Body of pancreas (tissue), 4 donors: Measurements from ENCODE around the gene SEC61G. TPM values are rescaled to one million over a fixed set of nuclear protein-coding genes. Genes with fewer than 3 reads are reported as not detected.

ENCODE experiments used
- ATAC-seq: fragments of 150-250 bp; one replicate; pipeline ENCODE4 v1.9.1; 2016
- DNase-seq, 4 donors: peaks; one replicate each; pipeline ENCODE4 v3.0.0-alpha.2; 2019
- H3K27ac ChIP-seq, 4 donors: fragments of 200-600 bp; sonication (generic); 1 replicate in 3 of 4; 2 replicates in 1 of 4; pipeline versions ENCODE4 v1.5.1 to v1.6.1; 2016 to 2019; ENCODE audit warnings: mild to moderate bottlenecking in 1 of 4, mixed read lengths in 1 of 4, moderate library complexity in 1 of 4
- H3K27me3 ChIP-seq, 2 donors: fragments of 200-600 bp; sonication (generic); one replicate each; pipeline ENCODE4 v1.6.0; 2016; ENCODE audit warnings: mild to moderate bottlenecking in 1 of 2
- H3K36me3 ChIP-seq, 2 donors: fragments of 200-600 bp; sonication (generic); replicated peaks in 1 of 2; 2 replicates each; pipeline ENCODE4 v1.5.1; 2016; ENCODE audit warnings: low read depth in 2 of 2; ENCODE audit not compliant: insufficient read depth in 1 of 2
- H3K4me1 ChIP-seq: fragments of 200-600 bp; sonication (generic); one replicate; pipeline ENCODE4 v1.6.0; 2016
- H3K4me3 ChIP-seq, 2 donors: fragments of 200-600 bp; sonication (generic); 1 replicate in 1 of 2; 2 replicates in 1 of 2; pipeline ENCODE4 v1.5.1; 2016 to 2019
- H3K9me3 ChIP-seq, 3 donors: fragments of 200-600 bp; sonication (generic); 1 replicate in 2 of 3; 2 replicates in 1 of 3; pipeline ENCODE4 v1.5.1; 2016
- POLR2A ChIP-seq, 3 donors: fragments of 450-650 bp; IDR thresholded peaks; one replicate each; pipeline ENCODE4 v1.6.1; 2016; ENCODE audit warnings: antibody characterized with exemption in 3 of 3, mild to moderate bottlenecking in 2 of 3
- WGBS, 2 donors: methylation state at CpG; one replicate each; pipeline ENCODE4 v1.1.5; 2017; 5-methylcytosine and 5-hydroxymethylcytosine counted together
- intact Hi-C: fragments of 100-400 bp; cut with DNase I; formaldehyde crosslinking; loops from one replicate; pipeline ENCODE4 v1.15.1; 2023
- total RNA-seq, 2 donors: library from RNA; depleted of rRNA; stranded (reverse); fragments of >200 nt; gene quantifications; one replicate each; pipeline ENCODE4 v1.1.0, GENCODE V29; 2016
- TF ChIP-seq, protein P1 (sequence below), 7 experiments: fragments of 450-650 bp in 4 of 7; fragments of 200-600 bp in 3 of 7; sonication (generic) in 3 of 7; IDR thresholded peaks; one replicate each; pipeline ENCODE4 v1.5.1; 2016 to 2019; ENCODE audit warnings: antibody characterized with exemption in 7 of 7

SEC61G gene
- total RNA-seq, 2 donors from 2014 or later: 119 to 120 TPM

DNA sequence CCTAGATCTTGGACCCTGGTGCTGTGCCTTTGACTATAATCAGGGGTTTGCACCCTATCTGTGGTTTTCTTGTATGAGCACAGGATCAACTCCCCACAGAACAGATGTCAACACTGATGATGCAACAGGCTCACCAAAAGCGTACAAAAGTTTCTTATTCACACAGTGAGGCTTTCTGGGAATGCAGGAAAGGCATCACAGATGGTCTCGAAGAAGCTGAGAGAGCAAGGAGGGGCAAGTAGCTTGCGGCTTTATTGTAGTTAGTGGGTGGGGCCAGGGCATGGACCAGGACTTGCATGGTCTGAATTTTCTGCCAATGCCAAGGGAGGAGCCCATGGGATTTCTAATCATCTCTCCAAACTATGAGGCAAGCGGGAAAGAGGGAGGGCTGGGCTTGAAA is 46.2 kb downstream of the SEC61G start:
- H3K4me3 ChIP-seq: no peak overlapping the region
- WGBS, 2 donors: 82 to 83% methylated on average over 4 of the region's 4 CpGs
- no peaks in the 10 kb centered on the region for H3K4me1 ChIP-seq
- DNase-seq: no peak
- H3K36me3 ChIP-seq: no peaks in the 10 kb centered on the region
- ATAC-seq: no peak
- no peak for TF ChIP-seq POLR2A (IDR thresholded peaks at IDR 0.05)
- TF ChIP-seq, protein P1, sequence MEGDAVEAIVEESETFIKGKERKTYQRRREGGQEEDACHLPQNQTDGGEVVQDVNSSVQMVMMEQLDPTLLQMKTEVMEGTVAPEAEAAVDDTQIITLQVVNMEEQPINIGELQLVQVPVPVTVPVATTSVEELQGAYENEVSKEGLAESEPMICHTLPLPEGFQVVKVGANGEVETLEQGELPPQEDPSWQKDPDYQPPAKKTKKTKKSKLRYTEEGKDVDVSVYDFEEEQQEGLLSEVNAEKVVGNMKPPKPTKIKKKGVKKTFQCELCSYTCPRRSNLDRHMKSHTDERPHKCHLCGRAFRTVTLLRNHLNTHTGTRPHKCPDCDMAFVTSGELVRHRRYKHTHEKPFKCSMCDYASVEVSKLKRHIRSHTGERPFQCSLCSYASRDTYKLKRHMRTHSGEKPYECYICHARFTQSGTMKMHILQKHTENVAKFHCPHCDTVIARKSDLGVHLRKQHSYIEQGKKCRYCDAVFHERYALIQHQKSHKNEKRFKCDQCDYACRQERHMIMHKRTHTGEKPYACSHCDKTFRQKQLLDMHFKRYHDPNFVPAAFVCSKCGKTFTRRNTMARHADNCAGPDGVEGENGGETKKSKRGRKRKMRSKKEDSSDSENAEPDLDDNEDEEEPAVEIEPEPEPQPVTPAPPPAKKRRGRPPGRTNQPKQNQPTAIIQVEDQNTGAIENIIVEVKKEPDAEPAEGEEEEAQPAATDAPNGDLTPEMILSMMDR (IDR thresholded peaks at IDR 0.05): no peak
- no peaks in the 10 kb centered on the region for H3K9me3 ChIP-seq
- H3K27ac ChIP-seq: no peak overlapping the region
- H3K27me3 ChIP-seq: no peaks in the 10 kb centered on the region
- intact Hi-C loops: no loop called here

DNA sequence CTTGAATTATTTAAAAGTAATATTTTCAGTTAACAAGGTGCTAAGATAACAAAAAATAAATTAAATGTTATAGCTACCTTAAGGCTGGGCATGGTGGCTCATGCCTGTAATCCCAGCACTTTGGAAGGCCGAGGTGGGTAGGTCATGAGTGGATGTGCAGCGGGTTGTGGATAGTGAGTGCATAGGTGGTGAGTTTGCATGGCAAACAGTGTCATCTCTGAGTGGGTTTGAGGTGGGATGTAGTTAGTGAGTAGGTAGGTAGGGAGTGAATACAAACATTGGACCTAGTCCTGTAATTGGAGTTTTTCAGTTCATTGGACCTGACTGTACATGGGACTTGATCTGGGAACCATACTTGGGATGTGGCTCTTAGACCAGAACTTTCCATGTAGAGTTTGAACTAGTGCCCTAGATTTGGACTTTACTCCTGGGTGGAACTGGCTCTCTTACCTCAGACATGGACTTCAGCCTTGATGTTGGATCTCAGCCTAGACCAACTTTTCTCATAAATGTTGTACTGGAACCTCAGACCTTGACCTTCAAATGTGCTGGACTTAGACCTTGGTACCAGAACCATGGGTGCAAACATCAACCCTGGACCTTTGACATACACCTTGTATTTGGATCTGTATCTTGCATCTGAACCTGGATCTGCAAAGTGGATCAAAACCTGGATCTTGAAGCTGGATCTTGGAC is 47.0 kb downstream of the SEC61G start:
- 87 to 91% methylated on average over 2 of the region's 2 CpGs for WGBS, 2 donors
- TF ChIP-seq, protein P1 (IDR thresholded peaks at IDR 0.05): no peak
- no peak for TF ChIP-seq POLR2A (IDR thresholded peaks at IDR 0.05)
- no peak overlapping the region for H3K4me3 ChIP-seq
- no peaks in the 10 kb centered on the region for H3K27me3 ChIP-seq
- H3K36me3 ChIP-seq: no peaks in the 10 kb centered on the region
- H3K4me1 ChIP-seq: no peaks in the 10 kb centered on the region
- H3K27ac ChIP-seq: no peak overlapping the region
- intact Hi-C loops: no loop called here
- ATAC-seq (no peak), DNase-seq (no peak)
- H3K9me3 ChIP-seq: no peaks in the 10 kb centered on the region

DNA sequence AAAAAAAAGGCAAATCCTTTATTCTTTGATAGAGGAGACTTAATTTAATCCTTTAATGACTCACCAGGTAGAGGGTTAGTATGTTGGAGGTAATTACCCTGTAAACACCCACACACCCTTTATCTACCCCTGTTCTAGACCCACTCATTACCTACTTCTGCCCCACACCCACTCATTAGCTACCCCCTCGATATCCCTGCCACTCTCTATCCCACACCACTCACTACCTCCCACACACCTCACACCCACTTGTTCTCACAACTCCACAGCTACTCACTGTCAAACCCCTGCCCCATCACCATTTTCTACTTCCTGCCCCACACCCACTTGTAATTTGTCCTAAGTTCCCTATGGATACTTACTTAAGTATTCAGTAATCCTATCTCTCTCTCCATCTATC is 49.7 kb downstream of the SEC61G start:
- H3K4me3 ChIP-seq: no peak overlapping the region
- TF ChIP-seq, protein P1 (IDR thresholded peaks at IDR 0.05): no peak
- TF ChIP-seq POLR2A (IDR thresholded peaks at IDR 0.05): no peak
- intact Hi-C loops: no loop called here
- H3K36me3 ChIP-seq: no peaks in the 10 kb centered on the region
- no peak for DNase-seq
- ATAC-seq: no peak
- no peaks in the 10 kb centered on the region for H3K9me3 ChIP-seq
- WGBS, 2 donors: 41 to 58% methylated on average over 1 of the region's 1 CpG
- H3K27me3 ChIP-seq: no peaks in the 10 kb centered on the region
- no peak overlapping the region for H3K27ac ChIP-seq
- H3K4me1 ChIP-seq: no peaks in the 10 kb centered on the region

DNA sequence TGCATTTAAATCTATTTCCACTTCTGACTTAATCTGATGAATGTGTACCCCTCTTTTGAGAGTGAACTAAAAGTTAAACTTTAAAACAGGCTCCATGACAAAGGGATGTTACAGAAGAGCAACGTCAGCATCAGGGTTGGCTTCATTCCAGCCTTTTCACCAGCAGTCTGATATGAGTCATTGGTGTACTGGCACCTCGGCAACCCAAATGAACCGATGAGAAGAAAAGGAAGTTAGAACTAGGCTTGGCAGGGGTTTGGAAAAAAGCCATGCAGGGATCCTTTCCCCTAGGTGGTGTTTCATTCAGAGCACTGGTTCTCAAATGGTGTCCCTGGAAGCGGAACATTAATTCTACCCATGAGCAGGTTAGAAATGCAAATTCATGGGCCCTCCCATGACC is 53.6 kb downstream of the SEC61G start:
- intact Hi-C loops: no loop called here
- no peak overlapping the region for H3K4me3 ChIP-seq
- no peaks in the 10 kb centered on the region for H3K9me3 ChIP-seq
- WGBS, 2 donors: 50 to 54% methylated on average over 4 of the region's 4 CpGs
- no peak for ATAC-seq
- TF ChIP-seq, protein P1 (IDR thresholded peaks at IDR 0.05): no peak
- no peak for TF ChIP-seq POLR2A (IDR thresholded peaks at IDR 0.05)
- H3K27me3 ChIP-seq: no peaks in the 10 kb centered on the region
- no peaks in the 10 kb centered on the region for H3K36me3 ChIP-seq
- no peaks in the 10 kb centered on the region for H3K4me1 ChIP-seq
- H3K27ac ChIP-seq: no peak overlapping the region
- DNase-seq: no peak

DNA sequence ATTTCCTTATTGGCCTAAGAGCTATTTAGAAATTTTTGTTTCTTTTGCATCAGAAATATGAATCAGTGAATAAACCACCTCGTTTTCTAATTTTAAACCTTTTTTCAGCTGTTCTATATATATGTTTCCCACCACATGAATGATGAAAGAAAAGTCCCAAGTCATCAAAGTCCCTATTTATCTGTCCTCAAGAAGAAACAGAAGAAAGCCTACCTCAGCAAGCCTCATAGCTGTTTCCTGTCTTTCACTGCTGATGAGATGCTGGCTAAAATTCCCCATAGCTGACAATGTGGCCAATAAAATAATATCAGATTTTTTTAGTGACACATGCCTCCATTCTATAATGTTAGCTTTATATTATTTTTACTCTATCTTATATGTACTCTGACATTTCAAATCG is 54.2 kb downstream of the SEC61G start:
- intact Hi-C loops: no loop called here
- WGBS, 2 donors: 25 to 31% methylated on average over 2 of the region's 2 CpGs
- TF ChIP-seq, protein P1 (IDR thresholded peaks at IDR 0.05): no peak
- TF ChIP-seq POLR2A (IDR thresholded peaks at IDR 0.05): no peak
- Histone ChIP-seq H3K4me3 (no peak overlapping the region), H3K9me3 (no peaks in the 10 kb centered on the region), H3K36me3 (no peaks in the 10 kb centered on the region), H3K27ac (no peak overlapping the region), H3K4me1 (no peaks in the 10 kb centered on the region), H3K27me3 (no peaks in the 10 kb centered on the region)
- no peak for ATAC-seq
- no peak for DNase-seq
